Measurements from ENCODE around the gene CST9.

- TF ChIP-seq CTCF (IDR thresholded peaks at IDR 0.05 in 4 of 5, conservative IDR thresholded peaks at IDR 0.05 in 1 of 5): no peak
- no peak for TF ChIP-seq POLR2A (IDR thresholded peaks at IDR 0.05)
Measured at GRCh38 chr20:23603321-23603720, 2.4 kb downstream of the CST9 start.

Data from gastrocnemius medialis (tissue), 4 donors.